Measurements from ENCODE around the gene ATP10A.

- TF ChIP-seq CTCF (IDR thresholded peaks at IDR 0.05), result no peak
- no peak for TF ChIP-seq POLR2AphosphoS5 (IDR thresholded peaks at IDR 0.05)
- no peak for TF ChIP-seq POLR2A (IDR thresholded peaks at IDR 0.05)
These were observed 175.9 kb downstream of the ATP10A start for GRCh38 chr15:25687276-25687675.
